Small intestine (tissue), 7 donors: Measurements from ENCODE around the gene MMUT. TPM values are rescaled to one million over a fixed set of nuclear protein-coding genes. Genes with fewer than 3 reads are reported as not detected.

ENCODE experiments used
- DNase-seq, 2 donors: peaks; one replicate each; pipeline versions ENCODE4 v3.0.0 to v3.0.0-alpha.2; 2013
- FAIRE-seq: peaks from 2 replicates; lab custom pipeline; 2012; peaks lifted over from hg19 to GRCh38; lab: Jason Lieb, UNC
- H3K27ac ChIP-seq, 3 donors: one replicate each; pipeline ENCODE4 v1.5.1; 2013; ENCODE audit warnings: low read length in 2 of 3, mild to moderate bottlenecking in 2 of 3, control low read depth in 1 of 3, inconsistent platforms in 1 of 3, low read depth in 1 of 3, moderate library complexity in 1 of 3
- H3K27me3 ChIP-seq, 3 donors: one replicate each; pipeline ENCODE4 v1.6.1; 2013; ENCODE audit warnings: low read length in 3 of 3, inconsistent platforms in 1 of 3; ENCODE audit not compliant: control insufficient read depth in 3 of 3, insufficient read depth in 3 of 3
- H3K36me3 ChIP-seq, 3 donors: one replicate each; pipeline ENCODE4 v1.6.1; 2013; ENCODE audit warnings: low read length in 3 of 3, inconsistent platforms in 1 of 3, low read depth in 1 of 3, mild to moderate bottlenecking in 1 of 3, moderate library complexity in 1 of 3; ENCODE audit not compliant: control insufficient read depth in 3 of 3, insufficient read depth in 2 of 3
- H3K4me1 ChIP-seq, 3 donors: one replicate each; pipeline ENCODE4 v1.6.1; 2013; ENCODE audit warnings: low read length in 2 of 3, inconsistent platforms in 1 of 3, low read depth in 1 of 3, mild to moderate bottlenecking in 1 of 3, moderate library complexity in 1 of 3; ENCODE audit not compliant: control insufficient read depth in 3 of 3, insufficient read depth in 2 of 3
- H3K4me3 ChIP-seq, 3 donors: one replicate each; pipeline ENCODE4 v1.5.1; 2013; ENCODE audit warnings: low read length in 3 of 3, control low read depth in 1 of 3, inconsistent platforms in 1 of 3, low read depth in 1 of 3, mild to moderate bottlenecking in 1 of 3, moderate library complexity in 1 of 3
- H3K9me3 ChIP-seq, 2 donors: one replicate each; pipeline ENCODE4 v1.6.1; 2013; ENCODE audit warnings: low read depth in 1 of 2, low read length in 1 of 2; ENCODE audit not compliant: control insufficient read depth in 2 of 2, insufficient read depth in 1 of 2
- WGBS, 3 donors: extraction: QIAGEN DNeasy Blood & Tissue Kit; methylation state at CpG; one replicate each; pipeline ENCODE4 v1.1.7; 2013; 5-methylcytosine and 5-hydroxymethylcytosine counted together
- polyA plus RNA-seq, 4 donors: library from polyadenylated mRNA; stranded (reverse) in 3 of 4; unstranded in 1 of 4; fragments of 200-250 nt in 3 of 4; fragments of 120-200 nt in 1 of 4; gene quantifications; one replicate each; pipeline versions ENCODE4 v1.2.1 to v1.2.3, GENCODE V29; 2013
- donor health status: healthy with polysubstance abuse.
- donor health status: control.
- donor health status: control.
- donor health status: Bipolar disorder and iron deficiency.
- donor health status: healthy.

The MMUT gene
- polyA plus RNA-seq, 4 donors, result 18.0 to 37.6 (median 21.2) TPM

- Histone ChIP-seq H3K27ac (peak overlapping the region in 1 of 3 donors; percentile 96), H3K36me3 (peaks cover 0 to 4% (median 2%) of the 10 kb centered on the region in 3 donors), H3K4me1 (peaks cover 0 to 11% (median 5%) of the 10 kb centered on the region in 3 donors), H3K27me3 (no peaks in the 10 kb centered on the region), H3K9me3 (no peaks in the 10 kb centered on the region), H3K4me3 (peak overlapping the region in 2 of 3 donors; percentile 87 to 89)
- DNase-seq (peak; percentile 1 to 43), FAIRE-seq (no peak)
- WGBS, 3 donors, result 31 to 37% (median 35%) methylated on average over 3 of the region's 3 CpGs
Observed at GRCh38 chr6:49462071-49462470, 982 bp downstream of the MMUT start.

GRCh38 chr6:49457771-49458170, 5.3 kb downstream of the MMUT start:
- no peak for FAIRE-seq
- WGBS, 3 donors, result 83 to 86% (median 84%) methylated on average over 4 of the region's 4 CpGs
- no peak overlapping the region for H3K27ac ChIP-seq

GRCh38 chr6:49454787-49455709, 8.0 kb downstream of the MMUT start:
- DNase-seq, result no peak
- no peak for FAIRE-seq
- no peaks in the 10 kb centered on the region for H3K27me3 ChIP-seq
- H3K36me3 ChIP-seq, result peaks cover 2 to 18% (median 5%) of the 10 kb centered on the region in 3 donors
- H3K27ac ChIP-seq, result peak overlapping the region in 1 of 3 donors; percentile 31
- no peaks in the 10 kb centered on the region for H3K9me3 ChIP-seq
- no peaks in the 10 kb centered on the region for H3K4me1 ChIP-seq
- H3K4me3 ChIP-seq, result no peak overlapping the region
- 85 to 92% (median 90%) methylated on average over 3 of the region's 3 CpGs for WGBS, 3 donors

More at GRCh38 chr6:49457771-49458170, 5.3 kb downstream of the MMUT start:
- Histone ChIP-seq H3K4me1 (peaks cover 0 to 8% (median 5%) of the 10 kb centered on the region in 3 donors), H3K27me3 (no peaks in the 10 kb centered on the region), H3K9me3 (no peaks in the 10 kb centered on the region), H3K36me3 (peaks cover 2 to 13% (median 5%) of the 10 kb centered on the region in 3 donors), H3K4me3 (no peak overlapping the region)
- no peak for DNase-seq

GRCh38 chr6:49453221-49453620, 9.8 kb downstream of the MMUT start:
- WGBS, 3 donors, result 76 to 82% (median 77%) methylated on average over 2 of the region's 2 CpGs
- Histone ChIP-seq H3K9me3 (no peaks in the 10 kb centered on the region), H3K4me1 (no peaks in the 10 kb centered on the region), H3K4me3 (no peak overlapping the region), H3K36me3 (peaks cover 2 to 20% (median 2%) of the 10 kb centered on the region in 3 donors), H3K27me3 (no peaks in the 10 kb centered on the region), H3K27ac (no peak overlapping the region)
- FAIRE-seq (no peak), DNase-seq (peak in 1 of 2 donors; percentile 7)

- H3K27ac ChIP-seq, result no peak overlapping the region
- no peaks in the 10 kb centered on the region for H3K4me1 ChIP-seq
- FAIRE-seq, result no peak
- WGBS, 3 donors, result 92 to 96% (median 92%) methylated on average over 1 of the region's 1 CpG
- no peaks in the 10 kb centered on the region for H3K9me3 ChIP-seq
- no peak for DNase-seq
- H3K4me3 ChIP-seq, result no peak overlapping the region
- no peaks in the 10 kb centered on the region for H3K27me3 ChIP-seq
- peaks cover 2 to 4% (median 3%) of the 10 kb centered on the region in 3 donors for H3K36me3 ChIP-seq
Observed at GRCh38 chr6:49430866-49431265, 32.2 kb downstream of the MMUT start.

GRCh38 chr6:49430187-49430586, 32.9 kb downstream of the MMUT start:
- FAIRE-seq (no peak), DNase-seq (no peak)
- no peaks in the 10 kb centered on the region for H3K27me3 ChIP-seq
- no peaks in the 10 kb centered on the region for H3K9me3 ChIP-seq
- 69 to 90% (median 73%) methylated on average over 2 of the region's 2 CpGs for WGBS, 3 donors
- H3K36me3 ChIP-seq, result peaks cover 0 to 4% (median 2%) of the 10 kb centered on the region in 3 donors
- no peak overlapping the region for H3K27ac ChIP-seq
- no peak overlapping the region for H3K4me3 ChIP-seq
- no peaks in the 10 kb centered on the region for H3K4me1 ChIP-seq

GRCh38 chr6:49423817-49424216, 39.2 kb downstream of the MMUT start:
- Histone ChIP-seq H3K27me3 (no peaks in the 10 kb centered on the region), H3K4me1 (no peaks in the 10 kb centered on the region), H3K36me3 (no peaks in the 10 kb centered on the region), H3K9me3 (no peaks in the 10 kb centered on the region), H3K4me3 (no peak overlapping the region), H3K27ac (no peak overlapping the region)
- WGBS, 3 donors, result 6 to 31% (median 28%) methylated on average over 1 of the region's 1 CpG
- DNase-seq, result peak in 1 of 2 donors; percentile 1
- FAIRE-seq, result no peak

- H3K36me3 ChIP-seq, result no peaks in the 10 kb centered on the region
- WGBS, 3 donors, result 69 to 74% (median 72%) methylated on average over 4 of the region's 4 CpGs
- H3K27me3 ChIP-seq, result peaks cover 0 to 3% (median 0%) of the 10 kb centered on the region in 3 donors
- H3K4me1 ChIP-seq, result no peaks in the 10 kb centered on the region
- H3K27ac ChIP-seq, result no peak overlapping the region
- no peaks in the 10 kb centered on the region for H3K9me3 ChIP-seq
- H3K4me3 ChIP-seq, result no peak overlapping the region
- FAIRE-seq (no peak), DNase-seq (no peak)
Observed at GRCh38 chr6:49416195-49416594, 46.9 kb downstream of the MMUT start.
